ENCODE measurements around the gene NBPF11. TPM values are rescaled to one million over a fixed set of nuclear protein-coding genes. Genes with fewer than 3 reads are reported as not detected.

NBPF11 gene
- total RNA-seq, 1 experiment from 2014 or later, result 7.9 TPM

DNA sequence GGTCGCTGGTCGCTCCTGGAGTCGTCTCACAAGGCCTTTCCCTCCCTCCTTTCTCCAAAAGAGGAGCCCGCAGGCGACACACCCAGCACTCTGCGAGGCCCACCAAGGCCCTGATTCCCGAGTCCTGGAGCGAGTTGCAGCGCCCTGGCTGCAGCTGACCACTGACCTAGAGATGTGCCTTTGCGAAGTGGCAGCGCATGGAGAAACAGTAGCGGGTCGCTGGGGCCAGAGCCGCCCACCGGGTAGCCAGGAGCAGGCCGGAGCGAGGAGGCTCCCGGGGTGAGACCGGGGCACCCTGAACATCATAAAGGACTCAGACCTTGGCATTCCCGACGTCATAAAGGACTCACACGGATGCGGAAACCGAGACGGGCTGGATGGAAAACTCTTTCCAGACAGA is 10.3 kb upstream of the NBPF11 start:
- ATAC-seq (no peak), DNase-seq (no peak)
- no peaks in the 10 kb centered on the region for H3K9me2 ChIP-seq (replicated peaks; ENCODE audit: low read length)
- intact Hi-C loops (cut with micrococcal nuclease), result no loop called here
- no peaks in the 10 kb centered on the region for H3K36me3 ChIP-seq (ENCODE audit: low read depth, low read length)
- no peak overlapping the region for H3K4me2 ChIP-seq (ENCODE audit: low read length)
- H2AFZ ChIP-seq (ENCODE audit: low read length), result no peak overlapping the region
- H4K20me1 ChIP-seq (ENCODE audit: low read length), result no peaks in the 10 kb centered on the region
- H3K4me3 ChIP-seq (ENCODE audit: low read length), result no peak overlapping the region
- H3K27ac ChIP-seq (ENCODE audit: low read length), result no peak overlapping the region
- H3K9ac ChIP-seq (ENCODE audit: low read length), result no peak overlapping the region
- TF ChIP-seq, protein P1, sequence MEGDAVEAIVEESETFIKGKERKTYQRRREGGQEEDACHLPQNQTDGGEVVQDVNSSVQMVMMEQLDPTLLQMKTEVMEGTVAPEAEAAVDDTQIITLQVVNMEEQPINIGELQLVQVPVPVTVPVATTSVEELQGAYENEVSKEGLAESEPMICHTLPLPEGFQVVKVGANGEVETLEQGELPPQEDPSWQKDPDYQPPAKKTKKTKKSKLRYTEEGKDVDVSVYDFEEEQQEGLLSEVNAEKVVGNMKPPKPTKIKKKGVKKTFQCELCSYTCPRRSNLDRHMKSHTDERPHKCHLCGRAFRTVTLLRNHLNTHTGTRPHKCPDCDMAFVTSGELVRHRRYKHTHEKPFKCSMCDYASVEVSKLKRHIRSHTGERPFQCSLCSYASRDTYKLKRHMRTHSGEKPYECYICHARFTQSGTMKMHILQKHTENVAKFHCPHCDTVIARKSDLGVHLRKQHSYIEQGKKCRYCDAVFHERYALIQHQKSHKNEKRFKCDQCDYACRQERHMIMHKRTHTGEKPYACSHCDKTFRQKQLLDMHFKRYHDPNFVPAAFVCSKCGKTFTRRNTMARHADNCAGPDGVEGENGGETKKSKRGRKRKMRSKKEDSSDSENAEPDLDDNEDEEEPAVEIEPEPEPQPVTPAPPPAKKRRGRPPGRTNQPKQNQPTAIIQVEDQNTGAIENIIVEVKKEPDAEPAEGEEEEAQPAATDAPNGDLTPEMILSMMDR (conservative IDR thresholded peaks at IDR 0.05; ENCODE audit: low read depth, low read length), result no peak
- TF ChIP-seq EZH2 (IDR thresholded peaks at IDR 0.05; ENCODE audit: low read length, unreplicated experiment) (no peak), EZH2phosphoT487 (IDR thresholded peaks at IDR 0.05; ENCODE audit: borderline replicate concordance, low read length) (no peak)
- no peaks in the 10 kb centered on the region for H3K9me3 ChIP-seq (ENCODE audit: low read length)
- CTCF ChIA-PET, result no interaction called here
- no TSS peak for BruUV-seq (replicated peaks)
- H3K79me2 ChIP-seq (ENCODE audit: low read length), result no peaks in the 10 kb centered on the region
- H3K27me3 ChIP-seq (ENCODE audit: low read length), result no peaks in the 10 kb centered on the region
- H3K4me1 ChIP-seq (ENCODE audit: insufficient read depth, low read length), result peaks cover 13% of the 10 kb centered on the region
- H3F3A ChIP-seq (ENCODE audit: low read length, unreplicated experiment), result no peaks in the 10 kb centered on the region
- POLR2A ChIA-PET (ENCODE audit: unreplicated experiment), result no interaction called here

DNA sequence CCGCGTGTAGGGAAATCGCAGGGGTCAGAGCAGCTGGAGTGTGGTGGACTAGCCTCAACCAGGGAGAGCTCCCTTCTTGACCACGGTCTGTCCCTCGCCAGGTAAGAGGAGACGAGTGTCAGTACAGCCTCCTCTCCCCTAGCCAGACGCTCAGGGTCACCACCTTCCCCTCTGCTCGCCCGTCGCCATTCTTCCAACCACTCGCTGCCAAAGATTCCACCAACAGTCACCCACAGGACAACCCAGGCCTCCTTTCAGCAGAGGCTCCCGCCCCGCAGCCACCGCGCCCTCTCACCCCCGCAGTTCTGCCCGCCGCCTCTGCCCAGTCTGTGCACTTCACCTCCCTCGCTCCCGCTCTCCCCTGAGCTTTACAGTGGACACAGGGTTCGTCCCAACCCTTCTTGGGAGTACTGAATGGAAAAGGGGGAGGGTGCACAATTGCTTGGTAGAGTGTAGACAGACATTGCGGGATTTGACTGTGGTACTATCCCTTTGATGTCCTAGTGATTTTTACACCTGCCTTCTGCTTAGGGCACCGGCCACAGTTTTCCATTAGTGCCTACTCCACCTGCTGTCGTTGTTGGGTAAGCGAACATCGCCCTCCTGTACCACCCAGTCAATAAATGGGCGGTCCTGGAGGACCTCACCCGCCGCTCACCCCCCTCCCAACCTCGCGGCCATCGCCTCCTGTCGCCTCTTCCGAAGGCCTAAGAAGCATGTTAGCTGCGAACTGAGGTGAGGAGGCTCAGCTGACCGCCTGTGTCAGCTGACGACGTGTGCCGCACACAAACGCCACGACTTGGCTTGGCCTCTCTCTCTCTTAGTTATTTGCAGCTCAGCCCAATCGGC is 9.2 kb upstream of the NBPF11 start:
- Histone ChIP-seq H3K27ac (ENCODE audit: low read length) (no peak overlapping the region), H3K27me3 (ENCODE audit: low read length) (no peaks in the 10 kb centered on the region), H3K4me2 (ENCODE audit: low read length) (no peak overlapping the region), H3K4me3 (ENCODE audit: low read length) (no peak overlapping the region), H4K20me1 (ENCODE audit: low read length) (no peaks in the 10 kb centered on the region), H3K4me1 (ENCODE audit: insufficient read depth, low read length) (peaks cover 2% of the 10 kb centered on the region), H3F3A (ENCODE audit: low read length, unreplicated experiment) (no peaks in the 10 kb centered on the region), H3K9me2 (replicated peaks; ENCODE audit: low read length) (no peaks in the 10 kb centered on the region), H2AFZ (ENCODE audit: low read length) (no peak overlapping the region), H3K9ac (ENCODE audit: low read length) (no peak overlapping the region), H3K9me3 (ENCODE audit: low read length) (no peaks in the 10 kb centered on the region), H3K79me2 (ENCODE audit: low read length) (no peaks in the 10 kb centered on the region), H3K36me3 (ENCODE audit: low read depth, low read length) (no peaks in the 10 kb centered on the region)
- POLR2A ChIA-PET (ENCODE audit: unreplicated experiment), result no interaction called here
- no peak for ATAC-seq
- TF ChIP-seq EZH2phosphoT487 (IDR thresholded peaks at IDR 0.05; ENCODE audit: borderline replicate concordance, low read length) (no peak), EZH2 (IDR thresholded peaks at IDR 0.05; ENCODE audit: low read length, unreplicated experiment) (no peak)
- TF ChIP-seq, protein P1 (conservative IDR thresholded peaks at IDR 0.05; ENCODE audit: low read depth, low read length), result no peak
- BruUV-seq (replicated peaks), result no TSS peak
- DNase-seq, result no peak
- CTCF ChIA-PET, result no interaction called here
- intact Hi-C loops (cut with micrococcal nuclease), result no loop called here

DNA sequence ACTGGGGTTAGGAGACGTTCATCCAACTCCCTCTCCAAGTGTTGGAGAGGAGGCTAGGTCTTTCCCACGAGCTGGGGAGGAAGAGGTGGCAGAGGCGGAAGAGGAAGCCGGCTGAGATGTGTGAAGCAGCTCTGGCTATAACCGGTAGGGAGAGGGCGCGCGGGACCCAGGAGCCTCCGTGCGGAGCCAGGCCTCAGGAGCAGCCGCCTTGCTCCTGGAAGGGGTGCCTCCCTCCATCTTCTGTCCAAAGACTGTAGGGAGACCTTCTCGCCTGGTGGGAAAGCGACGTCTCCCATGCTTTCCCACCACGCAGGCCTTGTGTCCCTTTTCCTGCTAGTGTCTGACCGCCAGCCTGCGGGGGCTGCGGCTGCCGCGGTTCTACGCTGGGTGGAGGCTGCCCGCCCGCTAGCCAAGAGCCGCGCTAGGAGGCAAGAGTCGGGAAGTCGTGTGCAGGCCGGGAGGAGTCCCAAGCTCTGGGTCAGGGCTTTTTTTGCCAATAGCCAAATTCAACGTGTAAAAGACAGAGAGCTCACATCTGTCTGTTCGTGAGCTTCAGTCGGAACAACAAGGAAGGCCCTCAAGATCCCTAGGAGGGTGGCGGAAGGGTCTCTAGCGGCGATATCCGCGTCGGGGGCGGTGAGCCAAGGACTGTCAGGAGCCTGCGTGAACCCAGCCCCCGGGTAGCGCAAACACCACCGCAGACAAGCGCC is 8.4 kb upstream of the NBPF11 start:
- CTCF ChIA-PET, result no interaction called here
- Histone ChIP-seq H3K27ac (ENCODE audit: low read length) (no peak overlapping the region), H3K36me3 (ENCODE audit: low read depth, low read length) (no peaks in the 10 kb centered on the region), H3K4me1 (ENCODE audit: insufficient read depth, low read length) (no peaks in the 10 kb centered on the region), H3K9me3 (ENCODE audit: low read length) (no peaks in the 10 kb centered on the region), H3K79me2 (ENCODE audit: low read length) (no peaks in the 10 kb centered on the region), H2AFZ (ENCODE audit: low read length) (no peak overlapping the region), H3K27me3 (ENCODE audit: low read length) (no peaks in the 10 kb centered on the region), H3K4me3 (ENCODE audit: low read length) (no peak overlapping the region), H3K9ac (ENCODE audit: low read length) (no peak overlapping the region), H3F3A (ENCODE audit: low read length, unreplicated experiment) (no peaks in the 10 kb centered on the region), H4K20me1 (ENCODE audit: low read length) (no peaks in the 10 kb centered on the region), H3K9me2 (replicated peaks; ENCODE audit: low read length) (no peaks in the 10 kb centered on the region), H3K4me2 (ENCODE audit: low read length) (no peak overlapping the region)
- ATAC-seq (no peak), DNase-seq (no peak)
- intact Hi-C loops (cut with micrococcal nuclease), result no loop called here
- POLR2A ChIA-PET (ENCODE audit: unreplicated experiment), result no interaction called here
- BruUV-seq (replicated peaks), result no TSS peak
- TF ChIP-seq EZH2 (IDR thresholded peaks at IDR 0.05; ENCODE audit: low read length, unreplicated experiment) (no peak), EZH2phosphoT487 (IDR thresholded peaks at IDR 0.05; ENCODE audit: borderline replicate concordance, low read length) (no peak)
- TF ChIP-seq, protein P1 (conservative IDR thresholded peaks at IDR 0.05; ENCODE audit: low read depth, low read length), result no peak

Data from PC-3 (cell line).